Stromal cell of bone marrow (primary cell): ENCODE measurements around the gene SMAD3.

ENCODE experiments used
- DNase-seq: peaks from one replicate; pipeline ENCODE4 v3.0.0-alpha.2; 2012; ENCODE audit warnings: low read depth

Gene SMAD3

DNA sequence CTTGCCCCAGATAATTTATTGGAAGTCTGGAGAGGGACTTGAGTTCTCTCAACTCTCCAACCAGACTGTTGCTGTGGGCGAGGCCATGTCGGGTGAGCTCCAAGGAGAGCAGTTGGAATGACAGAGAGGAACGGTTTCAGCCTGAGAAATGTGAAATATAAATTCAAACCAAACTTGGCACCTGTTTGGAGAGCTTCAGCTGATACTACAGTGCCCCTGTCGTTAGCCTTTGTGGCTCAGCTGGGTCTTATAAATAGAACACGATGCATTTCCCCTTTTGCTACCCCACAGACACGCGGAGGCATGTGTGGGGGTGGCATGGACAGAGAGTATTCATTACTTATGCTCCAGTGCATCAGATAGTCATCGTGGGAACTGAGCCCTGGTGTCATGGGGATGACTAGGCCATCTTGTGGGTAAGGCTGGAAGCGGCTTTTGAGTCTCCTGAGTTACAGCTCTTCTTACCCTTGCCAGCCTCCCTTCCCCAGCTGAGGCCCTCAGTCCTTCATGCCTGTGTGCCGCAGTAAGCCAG is 15.6 kb downstream of the SMAD3 start:
- DNase-seq = peak; percentile 87

GRCh38 chr15:67082007-67082536 is 16.7 kb downstream of the SMAD3 start:
- DNase-seq = no peak

GRCh38 chr15:67083135-67083762 is 17.8 kb downstream of the SMAD3 start:
- no peak for DNase-seq

DNA sequence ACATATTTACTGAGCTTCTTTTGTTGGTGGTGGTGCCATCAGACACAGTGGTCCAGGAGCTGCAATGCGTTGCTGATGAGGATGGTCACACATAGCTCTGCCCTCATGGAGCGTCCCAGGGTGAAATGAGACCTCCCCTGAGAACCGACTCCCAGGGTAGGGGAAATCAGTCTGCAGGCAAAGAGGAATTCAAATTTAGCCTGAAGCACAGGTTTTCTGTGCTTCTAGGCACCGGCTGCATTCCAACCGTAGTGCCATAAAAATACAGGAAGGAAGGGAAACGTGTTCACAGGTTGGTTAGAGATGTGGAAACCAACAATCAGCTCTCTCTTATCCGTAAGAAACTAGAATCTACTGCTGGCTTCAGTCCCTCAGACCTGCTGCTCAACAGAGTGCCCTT is 19.2 kb downstream of the SMAD3 start:
- DNase-seq = no peak

GRCh38 chr15:67085237-67085817 is 19.9 kb downstream of the SMAD3 start:
- DNase-seq = no peak

- DNase-seq = peak; percentile 70
These were observed 20.6 kb downstream of the SMAD3 start for GRCh38 chr15:67085818-67086636.

- no peak for DNase-seq
These were observed 21.2 kb downstream of the SMAD3 start for GRCh38 chr15:67086637-67086914.

GRCh38 chr15:67087507-67088172 is 22.2 kb downstream of the SMAD3 start:
- no peak for DNase-seq

DNA sequence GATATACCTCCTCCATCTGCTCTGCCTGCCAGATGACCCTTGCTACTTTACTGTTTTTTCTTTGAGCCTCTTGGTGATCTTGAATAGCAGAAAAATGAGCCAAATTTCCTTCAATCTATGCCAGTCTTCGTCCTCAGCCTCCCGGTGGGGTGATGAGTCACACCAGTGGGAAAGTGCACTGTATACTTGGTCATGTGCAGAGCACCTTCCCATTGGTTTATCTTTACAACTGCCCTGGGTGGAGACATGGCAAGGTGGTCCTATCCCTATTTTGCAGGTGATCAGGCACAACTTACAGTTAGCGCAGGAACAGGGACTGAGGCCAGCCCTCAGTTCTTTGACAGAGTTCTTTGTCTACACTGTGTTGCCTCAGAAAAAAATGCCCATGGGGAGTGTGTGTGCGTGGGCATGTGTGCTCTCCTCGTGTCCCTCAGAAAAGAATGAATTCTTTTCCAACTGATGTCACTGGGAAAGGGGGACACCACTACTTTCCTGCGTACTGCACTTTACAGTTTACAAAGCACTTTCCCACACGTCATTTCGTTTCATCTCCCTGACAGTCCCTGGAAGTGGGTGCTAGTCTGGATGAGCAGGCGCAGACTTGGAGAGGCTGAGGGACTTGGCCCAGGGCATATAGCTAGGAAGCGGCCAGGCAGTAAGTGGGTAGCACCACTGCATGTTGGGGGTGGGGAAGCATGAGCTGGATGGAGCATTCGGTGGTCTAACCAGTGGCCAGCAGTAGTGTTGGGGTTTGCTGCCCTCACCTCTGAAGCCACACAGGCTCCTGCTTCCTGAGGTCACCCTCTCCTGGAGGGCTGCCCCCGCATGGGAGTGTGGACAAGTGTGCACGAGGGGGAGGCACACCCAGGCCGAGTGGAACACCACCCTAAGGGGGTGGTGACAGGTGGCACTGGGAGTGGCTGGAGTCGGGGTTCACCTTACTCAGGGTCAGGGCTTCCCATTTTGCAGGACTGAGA is 24.1 kb downstream of the SMAD3 start:
- DNase-seq = no peak

DNA sequence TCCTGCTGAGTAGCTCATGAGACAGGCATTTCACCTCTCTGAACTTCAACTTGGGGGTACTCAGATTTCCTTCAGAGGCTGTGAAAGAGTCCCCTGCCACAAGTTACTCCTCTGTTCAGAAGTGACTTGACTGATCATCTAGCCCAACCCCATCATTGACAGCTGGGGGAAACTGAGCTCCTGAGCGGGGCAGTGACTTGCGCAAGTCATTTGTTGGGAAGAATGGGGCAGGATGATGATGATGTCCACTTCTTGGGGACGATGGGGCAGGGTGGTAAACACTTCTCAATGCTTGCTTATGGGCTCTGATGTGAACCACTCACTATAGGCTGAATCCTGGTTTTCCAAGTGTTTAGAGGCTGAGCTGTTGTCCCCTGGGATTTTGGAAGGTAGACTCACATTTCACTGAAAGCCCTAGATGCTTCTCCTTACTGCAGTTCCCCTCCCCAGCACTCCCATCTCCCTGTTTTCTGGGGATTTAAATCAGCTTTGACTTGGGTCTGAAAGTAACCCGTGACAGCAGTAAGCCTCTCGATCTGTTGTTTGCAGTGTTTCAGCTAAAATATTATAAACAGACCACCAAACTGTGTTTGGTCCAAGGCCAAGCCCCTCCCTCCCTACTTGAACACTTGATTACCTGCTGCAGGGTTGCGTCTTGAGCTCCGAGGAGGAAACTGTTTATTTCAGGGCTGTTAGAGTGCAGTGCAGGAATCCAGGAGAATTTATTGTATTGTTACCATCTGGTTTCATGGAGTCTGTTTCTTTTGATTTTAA is 25.1 kb downstream of the SMAD3 start:
- no peak for DNase-seq

DNA sequence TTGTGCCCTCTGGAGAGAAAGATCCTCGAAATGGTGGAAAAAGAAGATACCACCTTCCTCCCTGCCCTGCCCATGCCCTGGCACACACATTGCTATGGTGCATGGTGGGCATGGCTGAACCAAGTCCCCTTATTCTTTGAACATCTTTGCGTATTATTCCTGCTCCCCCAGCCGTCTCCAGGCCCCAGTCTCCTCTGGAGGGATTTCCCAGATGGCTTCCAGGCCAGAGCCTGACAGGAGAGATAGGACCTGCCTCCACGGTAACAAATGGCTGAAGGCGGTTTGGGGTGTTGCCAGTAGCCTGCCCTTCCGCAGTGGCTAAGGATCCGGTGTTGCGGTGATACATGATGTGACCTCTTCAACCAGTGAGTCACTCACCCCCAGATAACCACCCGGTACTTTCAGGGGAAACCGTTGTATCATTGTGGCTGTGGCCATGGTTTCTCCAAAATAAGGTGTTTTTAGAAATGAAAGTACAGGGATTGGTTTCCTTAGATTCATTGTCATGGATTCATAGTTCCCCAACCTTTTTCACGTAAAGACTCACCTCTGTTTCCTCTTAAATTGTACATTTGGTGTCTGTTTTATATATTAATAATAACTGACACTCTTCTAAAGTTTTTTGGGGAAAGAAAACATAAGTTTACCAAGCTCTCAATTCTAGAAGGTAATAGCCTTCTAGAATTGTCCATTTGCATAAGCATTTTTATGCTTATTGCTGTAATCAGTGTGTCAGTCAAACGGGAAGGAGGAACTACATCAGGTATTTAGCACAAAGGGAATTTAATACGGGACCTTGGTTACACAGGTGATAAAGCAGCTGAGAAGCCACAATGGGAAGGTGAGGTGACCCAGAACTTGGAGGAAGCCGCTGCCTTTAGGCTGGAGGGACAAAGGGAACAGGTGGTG is 25.9 kb downstream of the SMAD3 start:
- peak; percentile 57 for DNase-seq

DNA sequence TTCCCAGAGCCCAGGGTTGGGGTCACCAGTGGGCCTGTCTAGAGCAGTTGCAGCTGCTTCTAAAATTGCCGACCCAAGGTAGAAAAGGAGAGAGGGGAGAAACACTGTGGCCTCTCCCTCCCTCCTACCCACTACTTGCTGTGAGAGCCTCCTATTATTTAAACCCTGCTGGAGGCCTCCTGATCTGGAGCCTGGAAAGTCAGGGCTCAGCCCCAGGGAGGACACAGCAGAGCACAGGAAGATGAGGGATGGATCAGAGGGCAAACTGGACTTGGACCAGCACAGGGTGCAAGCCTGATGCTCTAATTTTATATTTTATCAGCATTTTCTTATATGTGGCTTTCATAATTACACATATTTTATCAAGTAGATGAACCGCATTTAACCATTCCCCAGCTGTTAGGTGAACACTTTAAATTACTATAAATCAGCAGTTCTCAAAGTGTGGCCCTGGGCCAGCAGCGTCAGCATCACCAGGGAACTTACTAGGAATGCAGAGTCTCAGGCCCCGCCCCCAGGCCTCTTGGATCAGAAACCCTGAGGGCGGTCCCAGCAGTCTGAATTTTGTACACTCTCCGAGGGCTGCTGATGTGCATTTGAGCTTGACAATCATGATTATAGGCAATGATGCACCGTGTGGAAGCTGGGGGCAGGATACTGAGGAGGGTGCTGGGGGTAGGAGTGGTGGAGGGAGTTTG is 26.7 kb downstream of the SMAD3 start:
- no peak for DNase-seq

DNA sequence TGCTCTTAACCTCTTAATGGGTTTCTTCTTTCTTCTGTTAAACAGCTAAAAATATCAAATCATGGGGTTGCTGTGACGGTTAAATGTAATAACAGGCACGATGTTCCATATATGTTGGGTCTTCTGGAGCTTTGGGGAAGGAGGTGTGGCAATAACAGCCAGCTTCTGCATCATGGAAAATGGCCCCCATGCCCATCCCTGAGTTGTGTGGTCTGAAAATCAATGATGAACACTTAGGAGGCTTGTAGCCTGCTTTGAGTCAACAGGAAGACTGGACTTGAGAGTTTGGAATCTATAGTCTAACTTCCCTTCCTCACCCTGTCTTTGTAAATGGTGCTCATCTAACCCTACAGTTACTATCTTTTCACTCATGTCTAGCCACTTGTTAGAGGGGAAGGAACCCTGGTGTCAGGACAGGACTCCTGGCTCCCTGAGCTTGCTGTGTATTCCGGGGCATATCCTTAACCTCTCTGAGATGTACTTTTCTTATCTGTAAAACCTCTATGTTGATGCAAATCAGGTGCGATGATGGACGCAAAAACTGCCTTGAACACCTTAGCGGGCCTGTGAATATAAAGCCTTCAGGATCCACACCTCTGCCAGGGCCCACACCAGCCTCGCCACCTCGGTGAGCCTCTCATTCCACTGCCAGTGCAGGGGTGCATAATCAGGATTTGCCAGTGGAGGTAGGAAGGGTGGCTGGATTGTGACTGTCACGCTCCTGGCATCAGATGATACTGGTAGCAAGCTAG is 27.5 kb downstream of the SMAD3 start:
- no peak for DNase-seq

DNA sequence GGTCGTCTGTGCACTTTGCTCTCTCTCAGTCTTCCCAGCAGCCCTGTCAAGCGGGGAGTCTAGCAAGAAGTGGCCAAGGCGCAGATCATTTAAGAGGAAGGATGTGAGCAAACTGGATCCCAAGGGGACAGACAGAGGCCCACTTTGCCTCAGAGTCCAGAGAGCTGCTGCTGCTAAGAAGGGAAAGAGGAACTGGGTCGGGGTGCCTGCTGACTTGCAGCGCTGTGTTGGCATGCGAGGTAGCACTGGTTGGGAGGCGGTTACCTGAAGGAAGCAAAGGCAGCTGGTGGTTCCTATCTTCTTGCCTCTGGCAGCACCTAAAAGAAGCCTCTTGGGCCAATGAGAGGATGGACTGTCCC is 28.1 kb downstream of the SMAD3 start:
- DNase-seq = no peak

GRCh38 chr15:67094001-67094826 is 28.8 kb downstream of the SMAD3 start:
- no peak for DNase-seq

GRCh38 chr15:67095912-67096311 is 30.5 kb downstream of the SMAD3 start:
- no peak for DNase-seq
